GM18861 (cell line): ENCODE results near the gene EOMES.

Experiments
- ATAC-seq: cut with Tn5 transposase; IDR thresholded peaks from one replicate; pipeline ENCODE4 v1.9.1; 2021; ENCODE audit not compliant: unreplicated experiment

Gene EOMES

DNA sequence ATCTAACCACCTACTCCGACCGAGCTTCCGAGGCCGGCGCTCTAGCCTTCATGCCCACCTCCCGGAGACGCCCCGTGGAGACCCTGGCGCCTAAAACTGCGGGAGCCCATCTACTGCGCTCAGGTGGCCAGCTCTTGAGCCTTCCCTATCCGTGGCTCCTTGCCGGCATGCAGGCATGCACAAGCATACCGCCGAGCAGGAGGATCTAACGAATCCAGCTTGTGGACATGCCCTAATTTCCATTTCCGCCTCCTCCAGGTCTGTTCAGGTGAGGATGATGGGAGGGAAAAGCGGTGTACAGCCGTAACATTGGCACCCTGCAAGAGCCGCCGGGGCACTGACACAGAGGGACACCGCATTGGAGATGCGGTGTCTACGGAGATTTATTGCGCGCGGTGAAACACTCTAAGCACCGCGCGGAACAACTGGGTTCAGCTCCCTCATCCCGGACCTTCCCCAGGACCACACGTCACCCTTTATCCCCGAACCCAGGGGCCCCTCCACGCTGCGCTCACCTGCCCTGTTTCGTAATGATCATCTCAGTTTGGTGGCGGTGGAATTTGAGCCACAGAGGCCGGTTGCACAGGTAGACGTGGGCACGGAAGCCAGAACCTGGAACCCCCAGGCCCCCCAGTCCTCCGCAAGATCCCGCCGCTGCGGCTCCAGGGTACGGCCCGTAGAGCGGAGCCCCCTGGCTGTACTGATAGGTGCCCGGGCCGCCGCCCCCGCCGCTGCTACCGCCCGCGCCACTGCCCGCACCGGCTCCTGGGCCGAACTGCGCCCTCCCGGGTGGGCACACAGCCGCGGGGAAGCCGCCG lies 1.0 kb downstream of the EOMES start:
- no peak for ATAC-seq

DNA sequence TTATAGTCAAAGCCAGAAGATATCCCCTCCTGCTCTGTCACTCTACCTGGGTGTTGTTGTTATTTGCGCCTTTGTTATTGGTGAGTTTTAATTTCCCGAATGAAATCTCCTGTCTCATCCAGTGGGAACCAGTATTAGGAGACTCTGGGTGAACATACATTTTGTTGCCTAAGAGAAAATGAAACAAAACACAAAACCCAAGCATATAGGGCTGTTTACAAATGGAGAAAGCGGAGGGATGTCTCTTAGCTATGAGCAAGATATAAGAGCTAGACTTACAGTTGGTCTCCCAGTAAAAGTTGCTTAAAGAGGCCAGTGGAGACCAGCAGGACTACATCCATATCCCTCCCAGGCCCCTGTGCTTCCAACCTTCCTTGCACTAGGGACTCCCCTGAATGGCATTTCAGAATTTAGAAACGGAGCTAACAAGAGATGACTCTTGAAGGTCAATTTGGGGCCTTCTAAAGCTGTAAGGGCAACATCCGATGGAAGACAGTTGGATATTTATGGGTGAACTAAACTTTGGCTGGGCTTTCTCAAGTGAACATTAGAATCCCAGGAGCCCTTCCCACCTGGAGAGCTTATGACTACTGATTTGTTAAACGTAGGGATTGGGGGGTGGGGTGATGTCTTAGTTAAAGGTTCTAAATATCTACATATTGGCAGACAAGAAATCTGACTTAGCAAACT lies 2.7 kb downstream of the EOMES start:
- ATAC-seq: no peak

DNA sequence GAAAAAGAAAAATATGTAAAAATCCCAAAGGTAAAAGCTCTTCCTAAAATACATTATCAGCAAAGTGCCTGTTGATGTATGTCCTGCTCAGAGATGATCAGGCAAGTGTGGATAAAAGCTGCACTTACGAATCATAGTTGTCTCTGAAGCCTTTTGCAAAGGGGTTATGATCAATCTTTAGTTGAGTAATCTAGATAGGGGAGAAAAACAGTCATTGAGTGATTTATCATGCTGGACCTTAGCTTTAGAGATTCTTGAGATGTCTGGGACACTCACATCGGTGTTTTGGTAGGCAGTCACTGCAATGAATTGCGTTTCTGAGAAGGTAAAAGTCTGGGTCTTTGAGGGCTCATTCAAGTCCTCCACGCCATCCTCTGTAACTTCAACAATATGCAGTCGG lies 3.7 kb downstream of the EOMES start:
- ATAC-seq: no peak

DNA sequence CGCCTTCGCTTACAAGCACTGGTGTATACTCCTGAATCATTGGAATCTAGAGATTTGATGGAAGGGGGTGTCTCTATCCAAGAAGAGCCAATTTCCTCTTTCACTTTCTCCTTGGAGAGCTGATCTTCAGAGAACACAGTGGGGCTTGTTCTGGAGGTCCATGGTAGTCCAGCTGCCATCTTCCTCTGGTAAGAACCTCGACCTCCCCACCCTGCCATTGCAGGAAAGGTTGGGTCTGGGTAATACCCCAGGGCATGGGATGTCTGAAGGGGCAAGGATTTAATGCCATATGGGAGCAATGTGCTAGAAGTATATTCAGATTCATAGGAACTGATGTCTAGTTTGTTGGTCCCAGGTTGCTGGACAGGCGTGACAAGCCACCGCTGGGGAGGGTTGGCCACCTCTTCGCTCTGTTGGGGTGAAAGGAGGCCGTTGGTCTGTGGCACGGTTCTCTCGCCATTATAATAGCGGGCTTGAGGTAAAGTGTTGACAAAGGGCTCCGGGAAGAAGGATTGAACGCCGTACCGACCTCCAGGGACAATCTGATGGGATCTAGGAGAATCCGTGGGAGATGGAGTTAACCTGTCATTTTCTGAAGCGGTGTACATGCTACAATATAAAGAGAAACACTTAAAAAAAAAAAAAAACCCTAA lies 4.8 kb downstream of the EOMES start:
- ATAC-seq: no peak

DNA sequence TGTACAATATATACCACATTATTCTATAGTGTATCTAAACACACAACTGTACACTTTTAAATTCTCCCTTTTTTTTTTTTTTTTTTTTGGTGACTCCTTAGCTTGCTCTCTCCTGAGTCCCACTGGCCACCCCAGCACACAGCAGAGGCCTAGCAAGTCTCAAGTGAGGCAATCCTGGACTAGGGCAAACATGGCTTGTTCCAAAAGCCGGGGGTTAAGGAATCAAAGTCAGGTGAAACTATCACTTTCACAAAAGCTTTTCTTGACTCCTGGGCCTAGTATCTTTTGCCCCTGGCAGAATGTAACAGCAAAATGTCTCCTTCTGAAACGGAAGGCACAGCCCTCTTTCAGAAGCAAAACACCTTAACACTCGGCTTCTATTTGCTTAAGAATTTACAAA lies 5.8 kb downstream of the EOMES start:
- no peak for ATAC-seq

DNA sequence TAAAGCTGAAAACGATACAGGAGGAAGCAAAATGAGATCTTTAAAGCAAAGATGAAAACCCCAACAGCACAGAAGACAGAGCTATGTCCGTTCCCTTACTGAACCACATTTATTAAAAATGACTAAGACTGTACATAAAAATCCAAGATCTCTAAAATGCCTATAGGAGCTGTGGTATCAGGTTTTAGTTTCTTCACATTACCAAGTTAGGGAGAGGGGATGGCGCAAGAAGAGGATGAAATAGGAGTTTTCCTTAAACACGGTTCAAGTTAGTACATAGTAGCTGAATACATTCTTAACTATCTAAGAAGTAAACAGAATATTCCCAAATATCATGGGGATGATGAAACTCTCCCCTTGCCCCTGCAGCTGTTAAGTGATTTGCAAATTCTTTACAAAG lies 6.3 kb downstream of the EOMES start:
- ATAC-seq: no peak

GRCh38 chr3:27715454-27715806 lies 6.7 kb downstream of the EOMES start:
- ATAC-seq: no peak

GRCh38 chr3:27714692-27715453 lies 7.2 kb downstream of the EOMES start:
- no peak for ATAC-seq

DNA sequence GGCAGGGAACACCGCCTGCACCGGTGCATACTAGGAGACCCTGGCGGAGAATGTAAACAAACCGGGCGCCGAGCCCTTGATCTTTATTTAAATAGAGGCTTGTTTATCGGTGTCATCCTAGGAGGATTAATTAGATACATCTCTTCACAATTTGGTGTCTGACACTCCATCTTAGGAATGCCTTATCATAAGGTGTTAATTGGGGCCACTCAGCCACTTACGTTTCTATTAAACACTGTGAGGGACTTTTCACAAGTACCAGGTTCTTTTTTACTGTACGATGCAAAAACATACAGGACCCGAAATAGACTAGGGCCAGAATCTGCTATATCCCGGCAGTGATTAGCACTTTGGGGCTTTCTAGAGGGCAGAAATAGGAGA lies 8.0 kb downstream of the EOMES start:
- ATAC-seq: no peak

- ATAC-seq: no peak
These were observed 8.5 kb downstream of the EOMES start for GRCh38 chr3:27713435-27714145.

DNA sequence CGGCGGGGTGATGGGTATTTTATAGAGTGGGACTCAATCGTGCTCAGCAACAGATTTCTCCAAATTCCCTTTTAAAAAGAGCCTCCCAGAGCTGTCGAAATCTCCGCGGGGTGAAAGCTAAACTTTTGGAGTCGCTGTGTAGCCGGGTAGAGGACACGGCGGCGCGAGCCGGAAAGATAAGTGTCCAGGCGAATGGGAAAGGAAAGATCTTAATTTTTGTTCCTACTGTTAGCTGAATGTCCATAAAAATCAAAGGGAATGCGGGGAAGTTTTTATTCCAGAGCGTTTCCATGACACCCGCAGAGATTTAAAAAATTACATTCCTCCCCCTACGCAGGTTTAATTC lies 9.1 kb downstream of the EOMES start:
- no peak for ATAC-seq

DNA sequence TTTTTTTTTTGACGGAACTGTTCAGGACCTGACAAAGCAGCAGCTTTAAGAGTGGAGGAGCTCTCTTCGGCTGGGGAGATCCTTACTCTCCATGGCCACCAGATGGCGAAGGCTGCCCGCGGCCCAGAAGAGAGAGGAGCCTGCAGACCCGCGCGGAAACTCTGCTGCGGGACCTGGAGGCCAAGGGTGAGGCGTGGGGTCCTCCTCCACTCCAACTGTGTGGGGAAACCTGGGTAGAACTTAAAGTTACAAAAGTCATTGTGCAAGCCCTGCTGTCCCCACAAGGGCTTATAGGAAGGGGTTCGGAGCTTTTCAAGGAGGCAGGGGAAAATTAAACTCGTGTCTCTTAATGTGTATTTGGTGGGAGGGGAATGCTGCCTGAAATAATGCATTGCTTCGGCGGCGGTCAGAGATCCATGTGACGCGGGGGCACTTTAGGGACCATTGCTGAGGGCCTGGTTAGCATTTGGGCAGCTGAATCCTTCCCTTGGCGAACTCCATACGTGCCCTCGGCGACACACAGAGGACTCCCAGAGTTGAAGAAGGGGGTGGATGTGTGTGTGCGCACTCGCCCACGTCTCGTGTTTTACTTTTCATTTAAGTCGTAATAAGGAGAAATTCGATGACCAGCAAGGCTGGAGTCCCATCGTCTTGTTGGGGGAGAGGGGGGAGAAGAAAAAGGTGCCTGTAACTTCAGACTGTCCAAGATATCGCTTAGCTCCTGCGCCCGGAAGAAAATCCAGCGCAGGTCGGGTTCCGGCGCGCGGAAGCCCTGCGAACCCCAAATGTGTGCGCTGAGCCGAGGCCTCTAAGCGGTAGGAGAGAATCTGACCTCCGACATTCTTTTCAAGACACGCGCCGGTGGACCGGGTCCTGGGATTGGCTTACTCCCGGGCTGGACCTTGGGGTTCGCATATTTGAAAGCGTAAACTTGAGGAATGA lies 9.7 kb downstream of the EOMES start:
- peak; percentile 96 for ATAC-seq

DNA sequence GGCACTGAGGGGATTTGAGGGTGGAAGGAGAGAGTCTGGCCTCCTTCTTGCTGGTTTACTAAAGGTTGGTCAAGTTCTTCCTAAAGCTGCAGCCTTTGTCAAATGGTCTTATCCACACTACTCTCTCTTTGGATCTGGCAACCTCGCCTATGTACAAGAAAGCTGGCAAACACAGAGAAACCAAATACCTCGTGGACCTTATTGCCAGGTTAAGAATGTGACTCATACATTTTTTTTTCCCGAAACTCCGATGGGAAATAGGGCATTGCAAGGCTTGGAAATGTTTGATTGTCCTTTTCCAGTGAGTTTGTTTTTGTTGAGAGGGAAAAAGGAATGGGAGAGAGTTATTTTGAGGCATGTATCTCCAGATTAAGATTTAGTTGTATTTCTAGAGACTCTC lies 13.9 kb downstream of the EOMES start:
- ATAC-seq: no peak

GRCh38 chr3:27699067-27699466 lies 23.1 kb downstream of the EOMES start:
- no peak for ATAC-seq

GRCh38 chr3:27696906-27697305 lies 25.2 kb downstream of the EOMES start:
- no peak for ATAC-seq

- ATAC-seq: no peak
These were observed 26.5 kb downstream of the EOMES start for GRCh38 chr3:27695636-27696035.

GRCh38 chr3:27688053-27688452 lies 34.1 kb downstream of the EOMES start:
- ATAC-seq: no peak

GRCh38 chr3:27686642-27687041 lies 35.5 kb downstream of the EOMES start:
- no peak for ATAC-seq

DNA sequence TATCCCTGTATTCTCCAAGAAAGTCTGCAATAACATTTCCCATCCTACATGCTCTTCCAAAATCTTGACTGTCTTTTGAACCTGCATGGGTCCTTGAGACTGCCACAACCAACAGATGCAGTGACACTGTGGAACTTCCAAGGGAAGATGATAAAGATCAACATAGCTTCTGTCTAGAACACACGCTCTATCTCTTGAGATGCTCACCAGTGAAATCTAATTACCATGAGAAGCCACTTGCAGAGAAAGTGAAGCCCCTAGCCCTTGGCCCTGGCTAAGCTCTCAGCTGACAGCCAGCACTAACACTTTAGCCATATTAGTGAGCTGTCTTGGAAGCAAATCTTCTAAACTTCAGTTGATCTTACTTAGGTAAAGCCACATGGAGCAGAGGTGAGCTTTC lies 36.6 kb downstream of the EOMES start:
- ATAC-seq: no peak

GRCh38 chr3:27684302-27684701 lies 37.8 kb downstream of the EOMES start:
- no peak for ATAC-seq
